Tibial nerve (tissue), 4 donors: ENCODE measurements around the gene PDLIM7. TPM values are rescaled to one million over a fixed set of nuclear protein-coding genes. Genes with fewer than 3 reads are reported as not detected.

Experiments used
- DNase-seq, 2 donors: peaks; one replicate each; pipeline ENCODE4 v3.0.0-alpha.2; 2019; ENCODE audit warnings: low spot score in 2 of 2
- H3K27ac ChIP-seq, 4 donors: fragments of 200-600 bp; sonication (generic) in 3 of 4; one replicate each; pipeline ENCODE4 v1.5.1; 2017 to 2019; ENCODE audit warnings: mild to moderate bottlenecking in 1 of 4
- H3K27me3 ChIP-seq, 2 donors: fragments of 200-600 bp; sonication (generic) in 1 of 2; one replicate each; pipeline versions ENCODE4 v1.5.1 to v1.6.0; 2017 to 2019
- H3K36me3 ChIP-seq, 3 donors: fragments of 200-600 bp; sonication (generic); one replicate each; pipeline ENCODE4 v1.5.1; 2018 to 2019
- H3K4me1 ChIP-seq, 4 donors: fragments of 200-600 bp; sonication (generic) in 3 of 4; one replicate each; pipeline ENCODE4 v1.5.1; 2017 to 2019
- H3K4me3 ChIP-seq, 4 donors: fragments of 200-600 bp; sonication (generic) in 3 of 4; one replicate each; pipeline ENCODE4 v1.5.1; 2017 to 2019; ENCODE audit warnings: mild to moderate bottlenecking in 1 of 4, moderate library complexity in 1 of 4
- H3K9me3 ChIP-seq, 4 donors: fragments of 200-600 bp; sonication (generic) in 3 of 4; one replicate each; pipeline ENCODE4 v1.5.1; 2017 to 2019
- CTCF ChIP-seq, 5 experiments: fragments of 200-600 bp in 3 of 5; fragments of 450-650 bp in 2 of 5; sonication (generic) in 3 of 5; IDR thresholded peaks; one replicate each; pipeline ENCODE4 v1.5.1; 2016 to 2019; ENCODE audit warnings: antibody characterized with exemption in 5 of 5, mild to moderate bottlenecking in 3 of 5, moderate library complexity in 2 of 5
- EP300 ChIP-seq, 2 donors: sonication (generic); formaldehyde crosslinking; IDR thresholded peaks; one replicate each; pipeline ENCODE4 v1.6.1; 2017; ENCODE audit warnings: antibody characterized with exemption in 2 of 2, mild to moderate bottlenecking in 1 of 2
- POLR2A ChIP-seq, 2 donors: fragments of 450-650 bp; IDR thresholded peaks; one replicate each; pipeline ENCODE4 v1.6.1; 2017; ENCODE audit warnings: antibody characterized with exemption in 2 of 2, mild to moderate bottlenecking in 2 of 2, moderate library complexity in 2 of 2
- WGBS, 2 donors: methylation state at CpG; one replicate each; pipeline ENCODE4 v1.1.5; 2018; 5-methylcytosine and 5-hydroxymethylcytosine counted together
- total RNA-seq, 4 donors: library from RNA; depleted of rRNA; stranded (reverse); fragments of >200 nt; gene quantifications; one replicate each; pipeline ENCODE4 v1.1.0, GENCODE V29; 2016

PDLIM7 gene
- total RNA-seq, 4 donors from 2014 or later: 78.0 to 138 (median 89.9) TPM

GRCh38 chr5:177440990-177441780, 56.2 kb downstream of the PDLIM7 start:
- Histone ChIP-seq H3K27me3 (no peaks in the 10 kb centered on the region), H3K27ac (peak overlapping the region in 3 of 4 donors; percentile 34 to 83 (median 73)), H3K9me3 (no peaks in the 10 kb centered on the region), H3K4me3 (no peak overlapping the region), H3K4me1 (peaks cover 0 to 9% (median 3%) of the 10 kb centered on the region in 4 donors), H3K36me3 (peaks cover 0 to 64% (median 1%) of the 10 kb centered on the region in 3 donors)
- DNase-seq: no peak
- no peak for TF ChIP-seq POLR2A (IDR thresholded peaks at IDR 0.05)
- TF ChIP-seq CTCF (IDR thresholded peaks at IDR 0.05): no peak
- TF ChIP-seq EP300 (IDR thresholded peaks at IDR 0.05): no peak
- 76 to 86% methylated on average over 17 to 24 of the region's 26 CpGs for WGBS, 2 donors

- H3K36me3 ChIP-seq: peaks cover 0 to 72% (median 9%) of the 10 kb centered on the region in 3 donors
- H3K27ac ChIP-seq: peak overlapping the region in 3 of 4 donors; percentile 34 to 83 (median 73)
- TF ChIP-seq EP300 (IDR thresholded peaks at IDR 0.05) (peak in 1 of 2 donors; percentile 67), POLR2A (IDR thresholded peaks at IDR 0.05) (no peak)
- no peak for DNase-seq
- H3K4me3 ChIP-seq: no peak overlapping the region
- 72 to 86% methylated on average over 19 to 21 of the region's 24 CpGs for WGBS, 2 donors
- no peaks in the 10 kb centered on the region for H3K27me3 ChIP-seq
- H3K4me1 ChIP-seq: peaks cover 0 to 1% (median 0%) of the 10 kb centered on the region in 4 donors
- H3K9me3 ChIP-seq: no peaks in the 10 kb centered on the region
These were observed 57.0 kb downstream of the PDLIM7 start for GRCh38 chr5:177440211-177440989.

GRCh38 chr5:177439518-177440053, 57.8 kb downstream of the PDLIM7 start:
- no peaks in the 10 kb centered on the region for H3K4me1 ChIP-seq
- TF ChIP-seq POLR2A (IDR thresholded peaks at IDR 0.05) (no peak), CTCF (IDR thresholded peaks at IDR 0.05) (no peak), EP300 (IDR thresholded peaks at IDR 0.05) (no peak)
- no peaks in the 10 kb centered on the region for H3K9me3 ChIP-seq
- H3K27ac ChIP-seq: peak overlapping the region in 1 of 4 donors; percentile 60
- 95 to 99% methylated on average over 4 of the region's 4 CpGs for WGBS, 2 donors
- no peaks in the 10 kb centered on the region for H3K27me3 ChIP-seq
- peaks cover 0 to 80% (median 16%) of the 10 kb centered on the region in 3 donors for H3K36me3 ChIP-seq
- H3K4me3 ChIP-seq: no peak overlapping the region
- no peak for DNase-seq

GRCh38 chr5:177438468-177438867, 58.9 kb downstream of the PDLIM7 start:
- no peak overlapping the region for H3K27ac ChIP-seq
- TF ChIP-seq EP300 (IDR thresholded peaks at IDR 0.05): no peak
- WGBS, 2 donors: 92 to 93% methylated on average over 10 of the region's 10 CpGs
- peaks cover 0 to 91% (median 25%) of the 10 kb centered on the region in 3 donors for H3K36me3 ChIP-seq
- DNase-seq: no peak
- H3K4me3 ChIP-seq: no peak overlapping the region
- no peaks in the 10 kb centered on the region for H3K4me1 ChIP-seq
- no peaks in the 10 kb centered on the region for H3K27me3 ChIP-seq
- no peaks in the 10 kb centered on the region for H3K9me3 ChIP-seq

GRCh38 chr5:177437623-177438022, 59.8 kb downstream of the PDLIM7 start:
- WGBS, 2 donors: 64 to 78% methylated on average over 4 of the region's 4 CpGs
- peaks cover 0 to 97% (median 34%) of the 10 kb centered on the region in 3 donors for H3K36me3 ChIP-seq

More at GRCh38 chr5:177437623-177438022, 59.8 kb downstream of the PDLIM7 start:
- H3K27me3 ChIP-seq: no peaks in the 10 kb centered on the region
- H3K4me3 ChIP-seq: no peak overlapping the region
- DNase-seq: no peak
- peaks cover 0 to 6% (median 0%) of the 10 kb centered on the region in 4 donors for H3K4me1 ChIP-seq
- H3K27ac ChIP-seq: no peak overlapping the region
- TF ChIP-seq EP300 (IDR thresholded peaks at IDR 0.05): no peak
- TF ChIP-seq POLR2A (IDR thresholded peaks at IDR 0.05): no peak
- TF ChIP-seq CTCF (IDR thresholded peaks at IDR 0.05): no peak
- H3K9me3 ChIP-seq: no peaks in the 10 kb centered on the region
